Adipocyte (in vitro differentiated cells): ENCODE data around the gene TXNRD1.
A peak's percentile ranks its signal among the peaks of the same experiment; 100 is the strongest.

Experiments
- DNase-seq: peaks from one replicate; pipeline ENCODE4 v3.0.0-alpha.2; 2015; ENCODE audit warnings: low read depth
- H3K27me3 ChIP-seq: replicated peaks from 2 replicates; pipeline ENCODE4 v1.7.0; 2013; ENCODE audit warnings: mild to moderate bottlenecking, low read length, moderate library complexity; ENCODE audit not compliant: control insufficient read depth, insufficient read depth
- H3K36me3 ChIP-seq: 2 replicates; pipeline ENCODE4 v1.7.0; 2013; ENCODE audit warnings: low read length, mild to moderate bottlenecking, moderate library complexity; ENCODE audit not compliant: control insufficient read depth, insufficient read depth, severe bottlenecking
- H3K4me1 ChIP-seq: 2 replicates; pipeline ENCODE4 v1.7.0; 2013; ENCODE audit warnings: mild to moderate bottlenecking, low read length, moderate library complexity; ENCODE audit not compliant: control insufficient read depth, insufficient read depth
- H3K4me3 ChIP-seq: 2 replicates; pipeline ENCODE4 v1.7.0; 2013; ENCODE audit warnings: mild to moderate bottlenecking, low read length, moderate library complexity
- H3K9ac ChIP-seq: 2 replicates; pipeline ENCODE4 v1.7.0; 2013; ENCODE audit warnings: mild to moderate bottlenecking, low read length, moderate library complexity
- H3K9me3 ChIP-seq: 2 replicates; pipeline ENCODE4 v1.7.0; 2013; ENCODE audit warnings: mild to moderate bottlenecking, low read length, moderate library complexity; ENCODE audit not compliant: control insufficient read depth

The TXNRD1 gene

DNA sequence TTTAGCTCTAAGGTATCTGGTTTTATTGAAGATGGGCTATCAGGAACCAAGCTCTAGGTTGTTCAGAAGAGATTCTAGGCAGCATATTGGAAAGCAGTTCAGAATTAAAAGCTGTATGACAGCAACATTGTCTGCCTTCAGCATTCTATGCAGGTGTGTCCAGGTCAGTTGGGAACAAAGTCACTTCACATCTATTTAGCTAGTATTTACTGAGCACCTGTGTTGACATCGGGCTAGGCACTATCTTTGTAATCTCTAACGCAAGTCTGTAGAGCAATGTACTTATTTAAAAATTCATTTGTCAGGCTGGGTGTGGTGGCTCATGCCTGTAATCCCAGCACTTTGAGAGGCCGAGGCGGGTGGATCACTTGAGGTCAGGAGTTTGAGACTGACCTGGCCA is 81.1 kb downstream of the TXNRD1 start:
- H3K9me3 ChIP-seq = no peaks in the 10 kb centered on the region
- peak overlapping the region; percentile 63 for H3K4me3 ChIP-seq
- no peaks in the 10 kb centered on the region for H3K27me3 ChIP-seq
- peak overlapping the region; percentile 46 for H3K9ac ChIP-seq
- peak; percentile 7 for DNase-seq
- peaks cover 94% of the 10 kb centered on the region for H3K36me3 ChIP-seq
- H3K4me1 ChIP-seq = peaks cover 65% of the 10 kb centered on the region

DNA sequence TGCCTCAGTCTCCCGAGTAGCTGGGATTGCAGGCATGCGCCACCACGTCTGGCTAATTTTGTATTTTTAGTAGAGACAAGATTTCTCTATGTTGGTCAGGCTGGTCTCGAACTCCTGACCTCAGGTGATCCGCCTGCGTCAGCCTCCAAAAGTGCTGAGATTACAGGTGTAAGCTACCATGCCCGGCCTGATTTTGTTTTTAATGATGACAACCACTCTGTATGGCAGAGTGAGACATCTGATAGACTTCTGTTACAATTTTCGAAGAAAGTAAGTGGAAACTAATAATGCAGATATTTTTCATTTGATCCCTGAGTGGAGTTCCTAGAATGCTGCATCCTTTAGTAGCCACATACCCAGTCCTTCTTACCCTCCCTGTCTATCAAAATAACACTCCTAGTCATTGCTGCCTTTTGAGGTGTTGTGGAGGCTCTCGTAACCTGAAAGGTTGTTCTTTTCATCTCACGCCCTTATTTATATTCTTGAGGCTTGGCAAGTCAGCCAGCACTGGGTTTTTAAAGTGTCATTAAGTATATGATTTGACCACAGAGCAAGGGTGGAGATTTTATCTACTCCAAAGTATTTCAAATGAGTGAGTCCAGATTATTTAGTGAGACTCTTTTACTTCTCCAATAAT is 82.0 kb downstream of the TXNRD1 start:
- Histone ChIP-seq H3K9ac (no peak overlapping the region), H3K9me3 (no peaks in the 10 kb centered on the region), H3K4me1 (peaks cover 58% of the 10 kb centered on the region), H3K4me3 (peak overlapping the region; percentile 11), H3K27me3 (no peaks in the 10 kb centered on the region), H3K36me3 (peaks cover 92% of the 10 kb centered on the region)
- no peak for DNase-seq

DNA sequence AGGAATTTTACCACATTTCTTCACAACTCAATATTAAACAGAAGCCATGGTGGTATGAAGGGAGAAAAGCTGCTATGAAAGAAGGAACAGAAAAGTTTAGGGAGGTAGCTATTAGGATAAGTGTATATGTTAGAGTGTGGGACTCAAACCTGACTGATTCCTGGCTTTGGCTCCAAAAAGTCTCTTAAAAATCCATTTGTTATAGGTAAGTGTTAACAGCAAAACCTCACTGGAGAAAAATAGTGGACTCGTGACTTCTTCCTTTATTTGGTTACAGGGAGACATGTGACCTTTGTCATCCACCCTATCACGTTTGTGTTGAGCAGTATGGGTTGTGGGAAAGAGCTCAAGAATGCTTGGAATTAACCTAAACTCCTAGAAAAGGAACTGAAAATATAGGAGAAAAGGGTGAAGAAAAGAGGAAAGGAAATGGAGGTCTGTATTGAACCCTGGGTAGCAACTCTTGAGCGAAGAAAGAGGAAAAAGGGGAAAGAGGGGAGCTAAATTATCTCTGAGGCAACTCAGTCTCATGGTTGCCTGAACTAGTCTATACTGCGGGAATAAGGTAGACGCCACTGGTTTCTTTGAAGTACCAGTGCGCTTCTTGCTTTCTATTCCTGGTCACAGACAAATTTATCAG is 84.4 kb downstream of the TXNRD1 start:
- H3K36me3 ChIP-seq = peaks cover 81% of the 10 kb centered on the region
- peak overlapping the region; percentile 60 for H3K4me3 ChIP-seq
- DNase-seq = no peak
- peaks cover 66% of the 10 kb centered on the region for H3K4me1 ChIP-seq
- no peaks in the 10 kb centered on the region for H3K9me3 ChIP-seq
- no peaks in the 10 kb centered on the region for H3K27me3 ChIP-seq
- H3K9ac ChIP-seq = peak overlapping the region; percentile 59

DNA sequence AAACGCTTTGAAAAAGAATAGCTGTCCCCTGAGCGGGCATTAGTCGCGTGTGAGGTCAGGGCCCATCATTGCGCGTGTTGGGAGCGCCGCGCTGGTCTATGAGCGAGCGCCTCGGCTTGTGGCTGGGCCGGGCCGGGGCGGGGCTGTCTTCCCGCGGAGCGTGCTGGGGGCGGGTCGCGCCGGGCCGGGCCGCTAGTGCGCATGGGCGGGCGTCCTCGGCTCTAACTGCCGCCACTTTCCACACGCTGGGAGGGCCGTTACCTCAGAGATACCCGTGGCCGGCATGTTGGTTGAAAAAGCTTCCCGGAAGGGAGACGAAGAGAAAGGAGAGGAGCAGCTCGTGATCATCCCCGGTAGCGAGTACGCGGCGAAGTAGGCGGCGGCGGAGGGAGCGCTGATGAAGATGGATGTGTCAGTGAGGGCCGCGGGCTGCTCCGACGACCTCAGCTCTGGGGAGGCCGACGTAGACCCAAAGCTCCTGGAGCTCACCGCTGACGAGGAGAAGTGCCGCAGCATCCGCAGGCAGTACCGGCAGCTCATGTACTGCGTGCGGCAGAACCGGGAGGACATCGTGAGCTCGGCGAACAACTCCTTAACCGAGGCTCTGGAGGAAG is 88.1 kb downstream of the TXNRD1 start, which contains the start of gene EID3:
Gene EID3, plus strand, starts transcription at position 202 of the 614 bp plus-strand sequence. Its CDS starts 196 bp downstream, at position 398.
- Histone ChIP-seq H3K36me3 (peaks cover 79% of the 10 kb centered on the region), H3K4me1 (peaks cover 76% of the 10 kb centered on the region), H3K9ac (peak within 1 kb of the TSS; percentile 87), H3K9me3 (no peaks in the 10 kb centered on the region), H3K4me3 (peak within 1 kb of the TSS; percentile 82), H3K27me3 (no peaks in the 10 kb centered on the region)
- peak; percentile 85 for DNase-seq

DNA sequence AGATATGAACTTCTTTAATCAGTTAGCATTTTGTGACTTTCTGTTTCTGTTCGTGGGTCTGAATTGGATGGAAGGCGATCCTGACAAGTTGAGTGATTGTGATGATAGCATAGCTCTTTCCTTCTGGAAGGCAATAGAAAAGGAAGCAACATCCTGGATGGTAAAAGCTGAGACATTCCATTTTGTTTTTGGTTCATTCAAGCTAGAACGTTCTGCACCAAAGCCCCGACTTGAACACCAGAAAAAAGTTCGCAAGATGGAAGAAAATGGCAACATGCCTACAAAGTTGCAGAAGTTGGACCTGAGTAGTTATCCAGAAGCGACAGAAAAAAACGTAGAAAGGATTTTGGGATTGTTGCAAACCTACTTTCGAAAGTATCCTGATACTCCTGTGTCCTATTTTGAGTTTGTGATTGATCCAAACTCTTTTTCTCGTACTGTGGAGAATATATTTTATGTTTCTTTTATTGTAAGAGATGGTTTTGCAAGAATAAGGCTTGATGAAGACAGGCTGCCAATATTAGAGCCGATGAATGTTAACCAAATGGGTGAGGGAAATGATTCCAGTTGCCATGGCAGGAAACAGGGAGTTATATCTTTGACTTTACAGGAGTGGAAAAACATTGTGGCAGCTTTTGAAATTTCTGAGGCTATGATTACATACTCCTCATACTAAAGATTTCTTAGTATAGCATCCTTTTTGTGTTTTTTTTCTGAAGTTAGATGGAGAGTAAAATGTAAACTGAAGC is 88.9 kb downstream of the TXNRD1 start:
- H3K9ac ChIP-seq = peak overlapping the region; percentile 87
- no peaks in the 10 kb centered on the region for H3K27me3 ChIP-seq
- H3K4me3 ChIP-seq = peak overlapping the region; percentile 82
- peaks cover 69% of the 10 kb centered on the region for H3K4me1 ChIP-seq
- peaks cover 79% of the 10 kb centered on the region for H3K36me3 ChIP-seq
- DNase-seq = no peak
- no peaks in the 10 kb centered on the region for H3K9me3 ChIP-seq

DNA sequence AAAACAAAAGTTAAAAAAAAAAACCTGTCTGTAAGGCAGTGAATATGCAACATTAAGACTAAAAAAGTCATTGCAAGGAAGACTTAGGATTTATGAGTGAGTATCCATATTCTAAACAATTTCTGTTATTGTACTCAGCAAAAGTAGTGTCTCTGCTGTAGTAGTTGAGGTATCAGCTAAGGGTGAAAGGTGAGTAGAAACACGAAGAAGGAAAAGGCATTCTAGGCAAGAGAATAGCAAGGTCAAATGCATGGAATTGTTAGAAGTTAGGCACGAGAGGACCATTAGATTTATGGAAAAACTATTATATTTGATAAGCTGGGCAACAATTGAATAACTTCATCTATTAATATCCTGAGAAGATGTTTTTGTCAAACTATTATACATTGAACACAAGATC is 89.8 kb downstream of the TXNRD1 start:
- H3K9ac ChIP-seq = peak overlapping the region; percentile 87
- H3K9me3 ChIP-seq = no peaks in the 10 kb centered on the region
- peak overlapping the region; percentile 82 for H3K4me3 ChIP-seq
- no peaks in the 10 kb centered on the region for H3K27me3 ChIP-seq
- H3K4me1 ChIP-seq = peaks cover 65% of the 10 kb centered on the region
- peaks cover 79% of the 10 kb centered on the region for H3K36me3 ChIP-seq
- no peak for DNase-seq

DNA sequence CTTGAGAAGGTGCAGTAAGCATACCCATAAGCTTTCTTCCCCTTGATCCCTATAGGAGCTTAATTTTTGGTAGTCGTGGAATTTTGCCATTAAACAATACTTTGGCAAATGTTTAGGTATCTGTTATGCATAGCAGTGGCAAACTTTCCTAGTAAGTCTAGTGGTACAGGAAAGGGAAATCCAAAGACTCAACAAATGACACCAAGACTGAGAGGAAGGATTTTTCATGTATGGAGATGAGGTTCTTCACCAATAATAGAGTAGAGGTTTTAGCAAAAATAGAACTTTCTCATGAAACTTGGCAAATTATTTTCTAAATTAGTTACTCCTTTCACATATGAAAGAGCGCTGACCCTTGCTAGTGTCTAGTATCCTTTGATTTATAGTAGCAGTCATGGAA is 90.8 kb downstream of the TXNRD1 start:
- peaks cover 80% of the 10 kb centered on the region for H3K36me3 ChIP-seq
- H3K4me3 ChIP-seq = peak overlapping the region; percentile 48
- H3K9ac ChIP-seq = peak overlapping the region; percentile 26
- H3K9me3 ChIP-seq = no peaks in the 10 kb centered on the region
- H3K4me1 ChIP-seq = peaks cover 68% of the 10 kb centered on the region
- H3K27me3 ChIP-seq = no peaks in the 10 kb centered on the region
- DNase-seq = no peak

DNA sequence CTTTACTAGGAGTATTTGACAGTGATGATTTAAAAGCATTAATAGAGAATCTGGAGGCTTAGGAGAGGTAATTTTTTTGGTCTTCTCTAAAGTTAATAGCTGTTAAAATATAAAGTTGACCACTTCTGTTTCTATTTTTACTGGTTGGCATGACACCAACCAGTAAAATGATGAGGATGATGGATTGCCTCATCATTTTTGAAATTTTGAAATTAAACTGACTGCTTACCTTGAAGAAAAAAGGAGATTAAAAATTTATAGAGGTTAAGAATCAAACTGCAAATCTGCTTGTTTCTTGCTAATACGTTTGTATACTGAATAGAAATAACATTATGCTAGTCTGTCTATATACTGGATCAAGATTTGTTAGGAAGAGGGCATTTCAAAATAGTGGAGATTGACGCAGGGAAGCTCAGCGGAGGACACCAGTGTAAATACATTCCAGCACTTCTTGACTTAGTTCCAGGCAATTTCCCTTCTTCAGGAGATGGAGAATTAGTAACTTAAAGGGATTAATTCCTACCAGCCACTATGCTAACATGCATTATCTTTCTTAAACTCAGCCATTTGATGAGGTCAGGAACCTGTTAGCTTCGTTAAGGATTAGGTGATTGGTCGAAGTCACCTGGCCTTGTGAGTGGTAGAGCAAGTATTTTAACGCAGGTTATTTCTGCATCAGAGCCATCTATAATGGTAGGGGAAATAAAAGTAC is 91.5 kb downstream of the TXNRD1 start:
- no peak for DNase-seq
- H3K4me3 ChIP-seq = peak overlapping the region; percentile 48
- peaks cover 80% of the 10 kb centered on the region for H3K36me3 ChIP-seq
- no peaks in the 10 kb centered on the region for H3K27me3 ChIP-seq
- peaks cover 69% of the 10 kb centered on the region for H3K4me1 ChIP-seq
- H3K9ac ChIP-seq = peak overlapping the region; percentile 27
- H3K9me3 ChIP-seq = no peaks in the 10 kb centered on the region

DNA sequence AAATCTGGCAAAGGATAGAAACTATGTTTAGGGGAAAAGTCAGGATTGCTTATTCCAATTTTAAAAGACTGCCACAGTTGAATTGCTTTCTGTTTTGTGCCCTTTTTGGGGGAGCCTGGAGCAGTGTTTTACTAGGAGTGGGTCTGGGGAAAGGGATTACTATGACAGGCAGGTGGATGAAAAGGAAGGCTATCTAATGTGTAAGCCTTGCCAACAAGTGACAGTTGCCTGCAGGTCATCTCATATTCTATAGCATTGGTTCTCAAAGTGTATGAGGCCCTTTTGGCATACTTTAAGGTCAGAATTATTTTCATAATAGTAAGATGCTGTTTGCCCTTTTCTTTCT is 92.0 kb downstream of the TXNRD1 start:
- H3K4me1 ChIP-seq = peaks cover 70% of the 10 kb centered on the region
- H3K27me3 ChIP-seq = no peaks in the 10 kb centered on the region
- peak overlapping the region; percentile 27 for H3K9ac ChIP-seq
- H3K4me3 ChIP-seq = peak overlapping the region; percentile 48
- no peak for DNase-seq
- peaks cover 82% of the 10 kb centered on the region for H3K36me3 ChIP-seq
- H3K9me3 ChIP-seq = no peaks in the 10 kb centered on the region

DNA sequence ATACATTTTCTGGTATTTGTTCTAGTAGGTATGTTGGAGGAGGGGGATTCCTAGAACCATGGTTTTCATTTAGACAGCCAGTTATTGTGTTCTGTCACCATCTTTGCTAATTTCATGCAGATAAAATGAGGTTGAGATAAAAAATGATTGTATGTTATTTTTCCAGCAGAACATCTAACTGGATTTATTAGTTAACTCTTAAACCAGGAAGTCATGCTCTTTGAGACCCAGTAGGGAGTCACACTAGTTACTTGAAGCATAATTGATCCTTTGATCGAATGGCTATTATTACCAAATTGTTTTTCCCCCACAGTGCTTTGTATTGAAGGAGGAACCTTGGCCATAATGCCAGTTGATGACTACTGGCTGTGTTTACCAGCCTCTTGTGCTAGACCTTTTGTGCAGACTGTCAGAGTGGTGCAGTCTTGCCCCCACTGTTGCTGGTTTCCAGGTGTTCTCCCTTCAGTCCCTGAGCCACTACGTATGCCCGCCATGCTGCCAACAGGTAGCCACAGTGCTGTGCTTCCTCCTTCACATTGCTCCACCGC is 93.9 kb downstream of the TXNRD1 start:
- H3K27me3 ChIP-seq = no peaks in the 10 kb centered on the region

More for the DNA sequence above, 93.9 kb downstream of the TXNRD1 start:
- Histone ChIP-seq H3K9me3 (no peaks in the 10 kb centered on the region), H3K4me1 (peaks cover 63% of the 10 kb centered on the region), H3K36me3 (peaks cover 90% of the 10 kb centered on the region), H3K4me3 (peak overlapping the region; percentile 33), H3K9ac (peak overlapping the region; percentile 2)
- DNase-seq = no peak
